GM15510 (cell line): ENCODE measurements around the gene KCNQ5.

ENCODE experiments used
- POLR2A ChIP-seq: IDR thresholded peaks from 3 replicates; pipeline ENCODE4 v1.6.1; 2011; ENCODE audit warnings: borderline replicate concordance; ENCODE audit not compliant: insufficient read length; ENCODE audit errors: extremely low read depth

KCNQ5 gene

GRCh38 chr6:72783035-72783434, 161.2 kb downstream of the KCNQ5 start:
- TF ChIP-seq POLR2A = no peak

GRCh38 chr6:72783666-72784065, 161.8 kb downstream of the KCNQ5 start:
- no peak for TF ChIP-seq POLR2A

DNA sequence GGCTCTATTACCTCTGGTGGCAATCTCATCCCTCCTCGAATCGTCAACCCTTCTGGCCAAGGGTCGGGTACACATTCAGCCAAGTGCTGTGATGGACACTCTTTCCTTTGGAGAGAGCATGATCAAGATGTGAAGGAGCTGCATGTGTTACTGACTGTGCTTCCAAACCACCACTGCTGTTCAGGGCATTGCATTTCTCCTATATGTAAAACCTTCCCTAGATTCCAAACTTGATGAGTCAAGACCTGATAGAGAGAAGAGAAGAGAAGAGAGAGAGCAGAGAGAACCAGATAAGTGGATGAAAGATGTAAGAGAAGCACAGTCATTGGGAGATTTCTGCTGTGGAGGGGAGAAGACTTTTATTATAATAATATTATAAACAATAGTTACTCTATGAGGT, 162.2 kb downstream of the KCNQ5 start:
- no peak for TF ChIP-seq POLR2A

GRCh38 chr6:72784581-72784980, 162.7 kb downstream of the KCNQ5 start:
- TF ChIP-seq POLR2A = no peak

DNA sequence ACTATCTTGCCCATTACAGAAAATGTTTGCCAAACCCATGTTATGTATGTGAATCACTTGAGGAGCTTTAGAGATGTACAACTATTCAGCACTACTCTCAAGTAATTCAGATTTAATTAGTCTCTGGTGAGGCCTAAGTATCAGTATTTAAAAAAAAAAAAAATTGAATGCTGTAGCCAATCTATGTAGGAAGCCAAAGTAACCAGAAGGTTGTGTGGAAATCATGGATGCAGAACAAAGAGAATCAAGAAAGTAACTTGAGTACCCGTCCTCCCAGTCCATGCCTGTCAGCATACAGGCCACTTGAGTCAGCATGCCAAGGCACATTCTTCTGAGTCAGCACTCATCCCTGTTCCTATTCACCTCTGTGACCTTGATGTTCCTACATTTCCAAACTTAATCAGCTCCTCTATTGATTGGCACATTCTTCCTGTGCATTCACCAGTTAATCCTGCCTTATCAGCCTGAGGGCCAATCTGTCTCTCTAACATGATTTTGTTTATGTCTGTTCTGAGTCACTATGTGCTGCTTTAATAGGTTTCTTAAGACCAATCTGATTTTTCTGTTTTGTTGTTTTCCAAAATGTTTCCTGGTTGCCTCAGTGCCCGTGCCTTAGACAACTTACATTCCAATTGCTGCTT, 165.6 kb downstream of the KCNQ5 start:
- TF ChIP-seq POLR2A = no peak

DNA sequence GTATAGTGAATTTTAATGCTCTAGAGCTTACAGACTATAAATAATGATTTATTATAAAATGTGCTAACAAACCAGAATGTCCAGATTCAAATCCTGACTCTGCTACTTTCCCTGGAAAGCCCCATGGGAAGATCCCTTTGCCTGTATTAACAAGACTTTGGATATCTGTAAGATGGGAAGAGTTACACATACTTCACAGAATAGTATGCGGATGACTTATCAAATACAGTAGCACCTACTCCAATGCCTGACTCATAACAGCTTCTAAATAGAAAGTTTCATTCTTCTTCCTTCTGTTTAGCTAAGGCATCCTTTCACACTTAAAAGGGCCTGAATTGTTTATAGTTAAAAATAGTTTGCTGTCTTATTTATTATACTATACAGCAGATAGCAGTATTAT, 166.3 kb downstream of the KCNQ5 start:
- no peak for TF ChIP-seq POLR2A

DNA sequence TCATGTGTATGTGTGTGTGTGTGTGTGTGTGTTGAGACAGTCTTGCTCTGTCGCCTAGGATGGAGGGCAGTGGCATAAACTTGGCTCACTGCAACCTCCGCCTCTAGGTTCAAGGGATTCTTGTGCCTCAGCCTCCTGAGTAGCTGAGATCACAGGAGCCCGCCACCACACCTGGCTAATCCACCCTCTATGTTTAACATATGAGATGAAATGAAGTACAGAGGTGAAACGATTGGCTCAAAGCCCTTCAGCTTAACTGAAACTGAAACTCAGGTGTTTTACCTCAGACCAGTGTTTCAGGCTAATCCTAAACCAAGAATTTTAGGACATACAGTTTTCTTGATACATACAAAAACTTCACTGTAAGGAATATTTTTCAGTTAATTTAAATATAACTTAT, 167.3 kb downstream of the KCNQ5 start:
- no peak for TF ChIP-seq POLR2A

DNA sequence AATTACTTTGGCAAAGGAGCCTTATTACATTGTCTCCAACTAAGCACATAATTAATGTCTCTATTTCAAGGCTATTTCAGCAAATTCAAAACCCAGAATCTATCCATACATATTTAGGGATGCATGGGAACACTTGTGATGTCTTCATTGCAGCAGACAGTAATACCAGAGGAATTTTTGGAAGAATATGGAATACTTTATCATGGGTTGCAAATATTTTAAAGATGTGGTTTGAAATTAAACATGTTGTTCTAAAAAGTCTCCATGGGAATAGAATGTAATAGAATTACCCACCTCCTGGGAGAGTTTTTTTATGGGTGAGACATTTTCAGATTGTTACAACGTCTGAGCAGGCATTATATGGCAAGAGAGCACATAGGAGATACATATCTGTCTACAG, 170.8 kb downstream of the KCNQ5 start:
- no peak for TF ChIP-seq POLR2A

GRCh38 chr6:72793641-72794395, 172.0 kb downstream of the KCNQ5 start:
- TF ChIP-seq POLR2A = no peak

DNA sequence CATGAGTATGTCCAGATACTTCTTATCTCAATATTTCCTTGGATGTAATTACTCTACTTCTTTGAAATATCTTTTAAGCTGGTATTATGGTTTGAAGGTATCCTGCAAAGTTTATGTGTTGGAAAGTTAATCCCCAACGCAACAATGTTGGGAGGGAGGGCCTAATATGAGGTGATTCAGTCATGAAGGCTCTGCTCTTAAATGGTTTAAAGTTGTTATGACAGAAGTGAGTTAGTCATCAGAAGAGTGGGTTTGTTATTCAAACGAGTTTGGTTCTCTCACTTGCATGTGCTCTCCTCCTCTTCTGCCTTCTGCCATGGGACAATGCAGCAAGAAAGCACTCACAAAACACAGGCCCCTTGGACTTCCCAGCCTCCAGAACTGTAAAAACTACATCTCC, 176.3 kb downstream of the KCNQ5 start:
- TF ChIP-seq POLR2A = no peak

DNA sequence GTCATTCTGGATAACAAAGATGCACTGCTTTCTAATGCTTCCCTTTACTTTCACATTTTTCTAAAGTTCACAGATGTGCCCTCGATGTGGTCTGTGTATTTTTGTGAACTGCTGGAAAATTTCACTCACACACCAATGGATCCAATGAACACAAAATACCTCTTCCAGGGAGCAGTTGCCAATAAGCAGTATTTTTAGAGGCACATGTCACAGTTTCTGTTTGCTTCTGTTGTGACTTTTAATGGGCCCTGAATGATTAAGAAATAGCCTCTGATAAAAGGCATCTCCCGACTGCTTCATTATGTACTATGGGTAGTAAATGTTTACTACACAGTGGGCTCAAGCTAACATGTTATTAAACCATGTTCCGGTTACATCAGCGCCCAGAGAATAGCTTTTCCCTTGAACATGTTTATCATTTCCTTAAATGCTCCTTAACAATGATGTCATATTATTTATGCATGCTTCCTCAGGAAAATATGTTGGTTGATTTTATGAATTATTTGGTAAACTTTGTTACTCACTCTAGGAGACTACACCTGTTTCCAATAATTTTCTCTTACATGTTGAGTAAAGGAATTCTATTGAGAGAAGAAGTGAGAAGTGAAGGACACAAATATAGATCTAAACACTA, 188.0 kb downstream of the KCNQ5 start:
- no peak for TF ChIP-seq POLR2A

DNA sequence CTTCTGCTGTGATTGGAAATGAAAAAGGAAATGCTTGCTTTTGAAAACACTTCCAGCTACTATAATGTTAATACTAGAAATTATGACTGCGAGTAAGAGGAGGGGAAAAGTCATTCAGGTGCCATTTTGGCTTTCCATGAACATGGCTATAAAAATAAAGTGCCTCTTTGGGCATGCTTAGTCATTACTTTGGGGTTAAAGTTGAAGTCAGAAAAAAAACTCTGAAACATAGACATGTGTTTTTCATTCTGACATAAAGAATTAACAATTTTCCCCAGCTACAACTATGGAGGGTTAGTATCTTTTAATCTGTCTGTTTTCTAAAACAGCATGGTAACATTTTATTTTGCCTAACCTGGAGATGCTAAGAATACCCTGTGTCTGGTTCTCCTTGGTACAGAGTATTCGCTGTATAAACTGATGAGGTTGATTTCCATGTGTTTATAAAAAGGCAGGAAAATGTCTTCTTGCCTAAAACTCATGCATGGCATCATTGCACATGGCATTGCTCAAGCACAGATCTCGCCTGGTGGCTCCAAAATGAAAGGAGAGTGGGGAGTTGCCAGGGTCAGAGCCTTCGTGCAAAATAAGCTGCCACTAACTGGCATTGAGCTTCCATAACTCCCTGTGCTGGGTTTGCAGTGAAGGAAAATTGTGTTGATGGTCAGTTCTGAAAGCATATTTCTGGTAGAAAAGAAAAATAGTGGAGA, 188.9 kb downstream of the KCNQ5 start:
- no peak for TF ChIP-seq POLR2A

DNA sequence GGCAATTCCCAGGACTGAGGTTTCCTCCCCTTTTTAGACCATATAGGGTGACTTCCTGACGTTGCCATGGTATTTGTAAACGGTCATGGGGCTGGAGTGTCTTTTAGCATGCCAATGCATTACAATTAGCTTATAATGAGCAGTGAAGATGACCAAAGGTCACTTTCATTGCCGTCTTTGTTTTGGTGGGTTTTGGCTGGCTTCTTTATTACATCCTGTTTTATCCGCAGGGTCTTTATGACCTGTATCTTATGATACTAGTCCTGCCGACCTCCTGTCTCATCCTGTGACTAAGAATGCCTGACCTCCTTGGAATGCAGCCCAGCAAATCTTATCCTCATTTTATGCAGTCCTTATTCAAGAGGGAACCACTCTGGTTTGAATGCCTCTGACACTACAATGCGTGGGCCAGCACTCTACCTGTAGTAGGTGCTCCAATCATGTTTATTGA, 190.1 kb downstream of the KCNQ5 start:
- no peak for TF ChIP-seq POLR2A

DNA sequence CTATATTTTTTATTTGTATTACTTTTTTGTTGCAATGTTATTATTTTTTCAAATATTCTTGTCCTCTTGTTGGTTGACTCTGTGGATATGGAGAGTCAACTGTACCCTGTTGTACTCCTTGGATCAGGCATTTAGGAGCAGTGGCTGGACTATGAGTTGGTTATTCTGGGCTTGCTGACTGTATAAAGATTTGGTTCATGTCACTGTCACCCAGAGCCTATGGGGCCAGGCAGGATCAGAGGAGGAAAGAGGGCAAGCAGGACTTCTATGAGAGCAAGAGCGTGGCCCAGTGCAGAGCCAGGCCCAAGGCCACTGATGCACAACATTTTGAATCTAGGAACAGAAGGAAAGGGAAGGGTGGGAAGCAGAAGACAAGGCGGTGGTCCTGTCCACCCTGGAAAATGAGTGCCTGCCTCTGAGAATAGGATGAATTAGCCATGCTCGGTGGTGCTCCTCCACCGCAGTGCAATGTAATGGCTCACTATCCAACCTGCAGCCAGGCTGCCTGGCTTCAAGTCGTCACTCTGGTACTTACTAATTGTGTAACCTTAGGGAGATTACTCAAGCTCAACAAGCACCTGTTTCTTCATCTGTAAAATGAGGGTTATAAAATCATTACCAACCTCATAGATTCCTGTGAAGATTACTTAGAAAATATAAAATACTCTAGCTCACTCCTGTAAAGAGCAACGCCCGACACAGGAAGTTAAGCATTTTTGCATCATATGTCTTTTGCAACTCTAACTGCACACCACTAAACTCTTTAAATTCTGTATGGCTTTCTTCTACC, 192.1 kb downstream of the KCNQ5 start:
- no peak for TF ChIP-seq POLR2A
